PC-9 (cell line): ENCODE results near the gene PALLD. TPM values are rescaled to one million over a fixed set of nuclear protein-coding genes. Genes with fewer than 3 reads are reported as not detected.

Source experiments
- BruUV-seq: library from RNA; stranded (reverse); fragments of 400-500 nt; replicated peaks from 2 replicates; lab custom pipeline; 2021; lab: Mats Ljungman, UMichigan
- CTCF ChIA-PET: fragments of 300-600 bp; sonication (Branson Sonifier 250); formaldehyde crosslinking; loops from one replicate; lab custom pipeline; 2022; ENCODE audit warnings: antibody characterized with exemption; lab: Charles Lee
- POLR2A ChIA-PET: fragments of 300-600 bp; sonication (Branson Sonifier 250); formaldehyde crosslinking; loops from one replicate; lab custom pipeline; 2022; ENCODE audit warnings: antibody characterized with exemption; ENCODE audit not compliant: unreplicated experiment; lab: Charles Lee
- DNase-seq, 2 experiments: peaks; one replicate each; pipeline versions ENCODE4 v3.0.0 to v3.0.0-alpha.2; 2015 to 2022; ENCODE audit warnings: mixed read lengths in 1 of 2
- H2AFZ ChIP-seq: fragments of 200-600 bp; sonication (generic); 2 replicates; pipeline ENCODE4 v1.8.1; 2017; ENCODE audit warnings: antibody characterized with exemption
- H3F3A ChIP-seq: fragments of 200-600 bp; sonication (generic); 2 replicates; pipeline ENCODE4 v1.8.1; 2017; ENCODE audit warnings: antibody characterized with exemption, mild to moderate bottlenecking, low read depth; ENCODE audit not compliant: insufficient read depth
- H3K27ac ChIP-seq: fragments of 200-600 bp; sonication (generic); 2 replicates; pipeline ENCODE4 v1.6.1; 2016; ENCODE audit warnings: mixed run types
- H3K27me3 ChIP-seq: fragments of 200-600 bp; sonication (generic); 2 replicates; pipeline ENCODE4 v1.6.1; 2016; ENCODE audit warnings: low read depth, mixed run types; ENCODE audit not compliant: insufficient read depth
- H3K36me3 ChIP-seq: fragments of 200-600 bp; sonication (generic); 2 replicates; pipeline ENCODE4 v1.6.1; 2016; ENCODE audit warnings: low read depth, mixed run types
- H3K4me1 ChIP-seq: fragments of 200-600 bp; sonication (generic); replicated peaks from 2 replicates; pipeline ENCODE4 v1.6.1; 2016; ENCODE audit warnings: mixed run types; ENCODE audit not compliant: insufficient read depth
- H3K4me2 ChIP-seq: fragments of 200-600 bp; sonication (generic); 2 replicates; pipeline ENCODE4 v1.6.1; 2017; ENCODE audit warnings: mixed run types
- H3K4me3 ChIP-seq: fragments of 200-600 bp; sonication (generic); 2 replicates; pipeline ENCODE4 v1.6.1; 2016; ENCODE audit warnings: mixed run types
- H3K79me2 ChIP-seq: fragments of 200-600 bp; sonication (generic); 2 replicates; pipeline ENCODE4 v1.6.1; 2017; ENCODE audit warnings: low read depth, mixed run types
- H3K9me2 ChIP-seq: fragments of 200-600 bp; sonication (generic); 2 replicates; pipeline ENCODE4 v1.8.1; 2017; ENCODE audit warnings: mild to moderate bottlenecking; ENCODE audit not compliant: insufficient read depth
- H3K9me3 ChIP-seq: fragments of 200-600 bp; sonication (generic); 2 replicates; pipeline ENCODE4 v1.8.1; 2016; ENCODE audit warnings: low read depth; ENCODE audit not compliant: insufficient read depth
- H4K20me1 ChIP-seq: fragments of 200-600 bp; sonication (generic); 2 replicates; pipeline ENCODE4 v1.8.1; 2017; ENCODE audit not compliant: insufficient read depth
- CTCF ChIP-seq: fragments of 200-600 bp; sonication (generic); conservative IDR thresholded peaks from 2 replicates; pipeline ENCODE4 v1.6.1; 2017; ENCODE audit warnings: mixed run types, antibody characterized with exemption, mild to moderate bottlenecking, moderate library complexity
- EZH2 ChIP-seq: fragments of 200-600 bp; sonication (generic); IDR thresholded peaks from 2 replicates; pipeline ENCODE4 v1.8.0; 2017; ENCODE audit warnings: antibody characterized with exemption, low read depth
- intact Hi-C: fragments of 100-400 bp; cut with micrococcal nuclease; formaldehyde crosslinking; loops from one replicate; pipeline ENCODE4 v1.10.0; 2022; ENCODE audit not compliant: unreplicated experiment
- total RNA-seq: library from RNA; stranded (reverse); gene quantifications from 2 replicates; pipeline ENCODE4 v1.2.3, GENCODE V29; 2021

The PALLD gene
- total RNA-seq, 1 experiment from 2014 or later = 156 TPM

- ChIA-PET CTCF (interaction anchor here (1.5 kb wide), 1 partner anchor 643 kb away, joined by 5 read pairs; no protein-coding TSS in a partner anchor), POLR2A (interaction anchor here (0.5 to 0.6 kb wide), 2 partner anchors 332 to 690 kb away, joined by 6 to 14 read pairs; no protein-coding TSS in a partner anchor)
- H3K4me3 ChIP-seq = no peak overlapping the region
- TF ChIP-seq CTCF (peak; percentile 73), EZH2 (no peak)
- H3F3A ChIP-seq = no peaks in the 10 kb centered on the region
- no peaks in the 10 kb centered on the region for H3K4me1 ChIP-seq
- H3K36me3 ChIP-seq = no peaks in the 10 kb centered on the region
- no TSS peak for BruUV-seq
- H3K9me3 ChIP-seq = no peaks in the 10 kb centered on the region
- no peaks in the 10 kb centered on the region for H4K20me1 ChIP-seq
- H2AFZ ChIP-seq = no peak overlapping the region
- H3K9me2 ChIP-seq = no peaks in the 10 kb centered on the region
- H3K79me2 ChIP-seq = no peaks in the 10 kb centered on the region
- no peak overlapping the region for H3K27ac ChIP-seq
- peak; percentile 30 to 39 for DNase-seq
- intact Hi-C loops = loop anchor here (1.0 to 5.0 kb wide), 7 partner anchors 82 to 1167 kb away; no protein-coding TSS in a partner anchor
- no peak overlapping the region for H3K4me2 ChIP-seq
- H3K27me3 ChIP-seq = no peaks in the 10 kb centered on the region
Measured at GRCh38 chr4:168923526-168924194, 426.8 kb downstream of the PALLD start.

DNA sequence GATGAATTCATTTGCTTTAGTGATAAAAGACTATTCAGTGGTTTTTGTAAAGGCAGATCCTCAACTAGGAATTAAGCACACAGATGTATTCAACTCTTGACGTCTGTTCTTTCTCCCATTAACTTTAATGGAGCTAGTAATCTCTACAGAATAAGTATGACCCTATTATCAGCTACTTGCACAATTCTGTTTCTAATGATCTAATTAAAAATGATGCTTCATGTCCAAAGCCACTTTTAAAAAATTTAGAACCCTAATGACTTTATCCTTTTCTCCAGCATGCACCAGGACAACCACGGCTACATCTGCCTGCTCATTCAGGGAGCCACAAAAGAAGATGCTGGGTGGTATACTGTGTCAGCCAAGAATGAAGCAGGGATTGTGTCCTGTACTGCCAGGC, 427.8 kb downstream of the PALLD start:
- Histone ChIP-seq H3K27me3 (no peaks in the 10 kb centered on the region), H3F3A (no peaks in the 10 kb centered on the region), H3K27ac (no peak overlapping the region), H3K4me3 (no peak overlapping the region), H3K79me2 (no peaks in the 10 kb centered on the region), H4K20me1 (no peaks in the 10 kb centered on the region), H3K9me2 (no peaks in the 10 kb centered on the region), H3K4me1 (no peaks in the 10 kb centered on the region), H2AFZ (no peak overlapping the region), H3K4me2 (no peak overlapping the region), H3K36me3 (no peaks in the 10 kb centered on the region), H3K9me3 (no peaks in the 10 kb centered on the region)
- no peak for DNase-seq
- BruUV-seq = no TSS peak
- TF ChIP-seq CTCF = no peak
- no peak for TF ChIP-seq EZH2
- intact Hi-C loops = loop anchor here (5.0 kb wide), 2 partner anchors 193 to 412 kb away; no protein-coding TSS in a partner anchor
- POLR2A ChIA-PET = no interaction called here
- CTCF ChIA-PET = no interaction called here

- no peaks in the 10 kb centered on the region for H3K9me3 ChIP-seq
- no peaks in the 10 kb centered on the region for H3K4me1 ChIP-seq
- no peak for TF ChIP-seq EZH2
- no peak for TF ChIP-seq CTCF
- ChIA-PET CTCF (no interaction called here), POLR2A (no interaction called here)
- no peaks in the 10 kb centered on the region for H3K9me2 ChIP-seq
- H2AFZ ChIP-seq = no peak overlapping the region
- H3K79me2 ChIP-seq = no peaks in the 10 kb centered on the region
- H3K27ac ChIP-seq = no peak overlapping the region
- H3K4me3 ChIP-seq = no peak overlapping the region
- intact Hi-C loops = no loop called here
- no peak for DNase-seq
- no peak overlapping the region for H3K4me2 ChIP-seq
- H4K20me1 ChIP-seq = no peaks in the 10 kb centered on the region
- no peaks in the 10 kb centered on the region for H3K27me3 ChIP-seq
- no peaks in the 10 kb centered on the region for H3F3A ChIP-seq
- no TSS peak for BruUV-seq
- no peaks in the 10 kb centered on the region for H3K36me3 ChIP-seq
Measured at GRCh38 chr4:168925789-168926490, 429.1 kb downstream of the PALLD start.
